ENCODE measurements around the gene TRRAP. TPM values are rescaled to one million over a fixed set of nuclear protein-coding genes. Genes with fewer than 3 reads are reported as not detected.

Gene TRRAP
- polyA plus RNA-seq, 1 donor (not counting 4 experiments of a cell fraction or from before 2014, with no cell fraction given) = 6.1 TPM

DNA sequence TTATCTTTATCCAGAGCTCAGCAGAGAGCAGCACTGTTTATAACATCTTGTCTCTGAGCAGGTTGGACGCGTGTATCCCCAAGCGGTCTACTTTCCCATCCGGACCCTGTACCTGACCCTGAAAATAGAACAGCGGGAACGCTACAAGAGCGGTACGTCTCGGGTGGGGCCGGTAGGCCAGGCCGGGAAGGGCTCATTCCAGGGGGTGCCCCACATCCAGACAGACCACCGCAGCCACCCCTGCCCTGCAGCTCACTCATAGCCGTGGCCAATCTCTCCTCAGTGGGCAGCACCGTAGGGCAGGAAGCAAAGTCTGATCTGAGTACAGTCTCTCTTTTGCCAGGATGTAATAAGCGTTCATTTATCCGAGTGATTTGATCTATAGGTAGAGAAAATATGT lies 113.7 kb downstream of the TRRAP start:
- H3K4me3 ChIP-seq (ENCODE audit: control insufficient read depth in 2 of 3, extremely low read depth in 1 of 3, insufficient read depth in 2 of 3, low read depth in 1 of 3, low read length in 3 of 3) = no peak overlapping the region
- peaks cover 27 to 36% of the 10 kb centered on the region in 2 experiments for H3K36me3 ChIP-seq (ENCODE audit: control insufficient read depth in 2 of 2, extremely low read depth in 1 of 2, insufficient read depth in 2 of 2, low read length in 2 of 2)
- no peak for FAIRE-seq

DNA sequence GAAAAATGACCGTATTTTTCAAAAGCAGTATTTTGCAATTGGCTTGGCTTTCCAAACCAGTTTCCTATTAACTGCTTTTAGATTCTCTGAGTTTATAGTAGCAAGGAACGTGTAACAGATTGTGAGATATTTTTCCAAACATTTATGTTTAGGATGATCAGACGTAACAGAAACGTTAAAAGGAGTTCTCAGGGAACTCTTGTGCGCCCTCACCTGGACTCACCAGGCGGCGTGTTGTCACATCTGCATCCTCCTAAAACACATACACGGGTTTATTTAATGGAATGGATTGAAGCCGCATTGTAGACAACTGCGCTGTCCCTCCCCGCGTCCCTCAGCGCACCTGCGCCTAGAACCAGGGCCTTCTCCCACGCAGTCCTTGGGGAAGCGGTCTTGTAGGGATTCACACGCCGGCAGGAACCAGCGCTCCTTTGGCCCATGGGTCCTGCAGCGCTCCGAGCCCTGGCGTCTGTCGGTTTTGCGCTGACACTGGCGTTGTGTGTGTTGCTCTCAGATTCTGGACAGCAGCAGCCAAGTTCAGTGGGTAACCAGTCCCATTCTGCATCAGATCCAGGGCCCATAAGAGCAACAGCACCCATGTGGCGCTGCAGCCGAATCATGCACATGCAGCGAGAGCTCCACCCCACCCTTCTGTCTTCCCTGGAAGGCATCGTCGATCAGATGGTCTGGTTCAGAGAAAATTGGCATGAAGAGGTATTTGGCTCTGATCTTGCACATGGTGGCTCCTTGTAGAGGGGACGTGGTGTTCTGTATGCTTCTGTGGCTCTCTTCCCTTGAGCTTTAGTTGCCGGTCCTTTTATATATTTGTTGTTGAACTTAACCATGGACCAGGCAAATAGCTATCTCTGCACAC lies 114.9 kb downstream of the TRRAP start:
- no peaks in the 10 kb centered on the region for H3K9me1 ChIP-seq (ENCODE audit: control insufficient read depth, extremely low read depth, insufficient read depth, low read length)
- H3K4me3 ChIP-seq (ENCODE audit: control insufficient read depth in 2 of 3, extremely low read depth in 1 of 3, insufficient read depth in 2 of 3, low read depth in 1 of 3, low read length in 3 of 3) = no peak overlapping the region
- H3K4me2 ChIP-seq (ENCODE audit: control insufficient read depth, extremely low read depth, insufficient read depth, low read depth, low read length) = no peak overlapping the region
- H3K9ac ChIP-seq (ENCODE audit: control insufficient read depth, extremely low read depth, insufficient read depth, low read length) = no peak overlapping the region
- no peaks in the 10 kb centered on the region for H4K20me1 ChIP-seq (ENCODE audit: control insufficient read depth, extremely low read depth, insufficient read depth, low read length)
- no peak for TF ChIP-seq EZH2 (IDR thresholded peaks at IDR 0.05; ENCODE audit: low read length)
- TF ChIP-seq, protein P1, sequence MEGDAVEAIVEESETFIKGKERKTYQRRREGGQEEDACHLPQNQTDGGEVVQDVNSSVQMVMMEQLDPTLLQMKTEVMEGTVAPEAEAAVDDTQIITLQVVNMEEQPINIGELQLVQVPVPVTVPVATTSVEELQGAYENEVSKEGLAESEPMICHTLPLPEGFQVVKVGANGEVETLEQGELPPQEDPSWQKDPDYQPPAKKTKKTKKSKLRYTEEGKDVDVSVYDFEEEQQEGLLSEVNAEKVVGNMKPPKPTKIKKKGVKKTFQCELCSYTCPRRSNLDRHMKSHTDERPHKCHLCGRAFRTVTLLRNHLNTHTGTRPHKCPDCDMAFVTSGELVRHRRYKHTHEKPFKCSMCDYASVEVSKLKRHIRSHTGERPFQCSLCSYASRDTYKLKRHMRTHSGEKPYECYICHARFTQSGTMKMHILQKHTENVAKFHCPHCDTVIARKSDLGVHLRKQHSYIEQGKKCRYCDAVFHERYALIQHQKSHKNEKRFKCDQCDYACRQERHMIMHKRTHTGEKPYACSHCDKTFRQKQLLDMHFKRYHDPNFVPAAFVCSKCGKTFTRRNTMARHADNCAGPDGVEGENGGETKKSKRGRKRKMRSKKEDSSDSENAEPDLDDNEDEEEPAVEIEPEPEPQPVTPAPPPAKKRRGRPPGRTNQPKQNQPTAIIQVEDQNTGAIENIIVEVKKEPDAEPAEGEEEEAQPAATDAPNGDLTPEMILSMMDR (optimal IDR thresholded peaks at IDR 0.05 in 1 of 3, IDR thresholded peaks at IDR 0.05 in 1 of 3, conservative IDR thresholded peaks at IDR 0.05 in 1 of 3; ENCODE audit: extremely low read depth in 1 of 3, insufficient read depth in 2 of 3, low read length in 3 of 3) = peak in 2 of 3 experiments; percentile 6 to 14
- FAIRE-seq (no peak), DNase-seq (ENCODE audit: low read depth, low spot score) (no peak)
- peaks cover 27 to 36% of the 10 kb centered on the region in 2 experiments for H3K36me3 ChIP-seq (ENCODE audit: control insufficient read depth in 2 of 2, extremely low read depth in 1 of 2, insufficient read depth in 2 of 2, low read length in 2 of 2)
- H3K27me3 ChIP-seq (ENCODE audit: control insufficient read depth, extremely low read depth, insufficient read depth, low read length) = no peaks in the 10 kb centered on the region
- no peaks in the 10 kb centered on the region for H3K4me1 ChIP-seq (ENCODE audit: control insufficient read depth, extremely low read depth, insufficient read depth, low read length)
- H3K27ac ChIP-seq (ENCODE audit: control insufficient read depth, insufficient read depth, low read length) = no peak overlapping the region
- H2AFZ ChIP-seq (ENCODE audit: control insufficient read depth, low read length) = no peak overlapping the region
- no peaks in the 10 kb centered on the region for H3K9me3 ChIP-seq (ENCODE audit: control insufficient read depth, low read depth, low read length)
- H3K79me2 ChIP-seq (ENCODE audit: control insufficient read depth, insufficient read depth, low read length) = no peaks in the 10 kb centered on the region
- dilution Hi-C loops (cut with MboI; ENCODE audit: extremely low pct_ligation_motif_present, low sequenced_read_pairs) = no loop called here

More for the DNA sequence above, 113.7 kb downstream of the TRRAP start:
- H3K9ac ChIP-seq (ENCODE audit: control insufficient read depth, extremely low read depth, insufficient read depth, low read length) = no peak overlapping the region
- H3K4me2 ChIP-seq (ENCODE audit: control insufficient read depth, extremely low read depth, insufficient read depth, low read depth, low read length) = no peak overlapping the region
- no peaks in the 10 kb centered on the region for H3K9me1 ChIP-seq (ENCODE audit: control insufficient read depth, extremely low read depth, insufficient read depth, low read length)
- no peaks in the 10 kb centered on the region for H4K20me1 ChIP-seq (ENCODE audit: control insufficient read depth, extremely low read depth, insufficient read depth, low read length)
- no peaks in the 10 kb centered on the region for H3K4me1 ChIP-seq (ENCODE audit: control insufficient read depth, extremely low read depth, insufficient read depth, low read length)
- H3K27ac ChIP-seq (ENCODE audit: control insufficient read depth, insufficient read depth, low read length) = no peak overlapping the region
- TF ChIP-seq, protein P1 (optimal IDR thresholded peaks at IDR 0.05 in 1 of 3, IDR thresholded peaks at IDR 0.05 in 1 of 3, conservative IDR thresholded peaks at IDR 0.05 in 1 of 3; ENCODE audit: extremely low read depth in 1 of 3, insufficient read depth in 2 of 3, low read length in 3 of 3) = no peak
- no peak for TF ChIP-seq EZH2 (IDR thresholded peaks at IDR 0.05; ENCODE audit: low read length)
- dilution Hi-C loops (cut with MboI; ENCODE audit: extremely low pct_ligation_motif_present, low sequenced_read_pairs) = no loop called here
- no peaks in the 10 kb centered on the region for H3K27me3 ChIP-seq (ENCODE audit: control insufficient read depth, extremely low read depth, insufficient read depth, low read length)
- H2AFZ ChIP-seq (ENCODE audit: control insufficient read depth, low read length) = no peak overlapping the region
- H3K9me3 ChIP-seq (ENCODE audit: control insufficient read depth, low read depth, low read length) = no peaks in the 10 kb centered on the region
- no peak for DNase-seq (ENCODE audit: low read depth, low spot score)
- no peaks in the 10 kb centered on the region for H3K79me2 ChIP-seq (ENCODE audit: control insufficient read depth, insufficient read depth, low read length)
